CD8-positive, alpha-beta memory T cell (primary cell): ENCODE measurements around the gene GALNT4. TPM values are rescaled to one million over a fixed set of nuclear protein-coding genes. Genes with fewer than 3 reads are reported as not detected.
A peak's percentile ranks its signal among the peaks of the same experiment; 100 is the strongest.

ENCODE experiments used
- CTCF ChIA-PET: fragments of 350-600 bp; sonication (Branson Sonifier 250); formaldehyde crosslinking; loops from one replicate; lab custom pipeline; 2021; ENCODE audit warnings: antibody characterized with exemption; lab: Charles Lee
- POLR2A ChIA-PET: fragments of 350-600 bp; sonication (Branson Sonifier 250); formaldehyde crosslinking; loops from one replicate; lab custom pipeline; 2021; ENCODE audit warnings: antibody characterized with exemption; lab: Charles Lee
- DNase-seq, 5 donors: peaks; one replicate each; pipeline versions ENCODE4 v3.0.0 to v3.0.0-alpha.2; 2020 to 2022; ENCODE audit warnings: mixed read lengths in 1 of 5
- H3K27ac ChIP-seq: one replicate; pipeline ENCODE4 v1.7.0; 2013; ENCODE audit warnings: low read depth, mild to moderate bottlenecking, low read length, moderate library complexity
- H3K27me3 ChIP-seq: 2 replicates; pipeline ENCODE4 v1.7.0; 2013; ENCODE audit warnings: low read length, mild to moderate bottlenecking; ENCODE audit not compliant: insufficient read depth, poor library complexity, severe bottlenecking
- H3K36me3 ChIP-seq: 2 replicates; pipeline ENCODE4 v1.7.0; 2013; ENCODE audit warnings: mild to moderate bottlenecking, low read length, moderate library complexity; ENCODE audit not compliant: insufficient read depth
- H3K4me1 ChIP-seq: 2 replicates; pipeline ENCODE4 v1.7.0; 2013; ENCODE audit warnings: mild to moderate bottlenecking, low read length, moderate library complexity; ENCODE audit not compliant: insufficient read depth
- H3K4me3 ChIP-seq: 2 replicates; pipeline ENCODE4 v1.7.0; 2013; ENCODE audit warnings: mild to moderate bottlenecking, low read length
- H3K9me3 ChIP-seq: 2 replicates; pipeline ENCODE4 v1.7.0; 2013; ENCODE audit warnings: mild to moderate bottlenecking, low read length
- H3K27ac Mint-ChIP-seq, 8 donors: one replicate each; pipeline ENCODE4 v1.8.0; 2020 to 2021; ENCODE audit warnings: mixed read lengths in 8 of 8, mild to moderate bottlenecking in 6 of 8, inconsistent platforms in 3 of 8, moderate library complexity in 3 of 8
- H3K27me3 Mint-ChIP-seq, 2 donors: one replicate each; pipeline ENCODE4 v1.8.0; 2020 to 2021; ENCODE audit warnings: mixed read lengths in 2 of 2, mild to moderate bottlenecking in 1 of 2, moderate library complexity in 1 of 2
- H3K36me3 Mint-ChIP-seq, 3 donors: one replicate each; pipeline ENCODE4 v1.8.0; 2020 to 2021; ENCODE audit warnings: mixed read lengths in 3 of 3, inconsistent platforms in 1 of 3, mild to moderate bottlenecking in 1 of 3
- H3K4me1 Mint-ChIP-seq, 3 donors: one replicate each; pipeline ENCODE4 v1.8.0; 2020 to 2021; ENCODE audit warnings: mixed read lengths in 3 of 3, inconsistent platforms in 1 of 3, mild to moderate bottlenecking in 1 of 3
- H3K4me3 Mint-ChIP-seq, 7 donors: one replicate each; pipeline ENCODE4 v1.8.0; 2020 to 2021; ENCODE audit warnings: mixed read lengths in 7 of 7, mild to moderate bottlenecking in 6 of 7, moderate library complexity in 4 of 7, inconsistent platforms in 2 of 7
- H3K9me3 Mint-ChIP-seq, 5 donors: one replicate each; pipeline ENCODE4 v1.8.0; 2020 to 2022; ENCODE audit warnings: mixed read lengths in 5 of 5, mild to moderate bottlenecking in 3 of 5, moderate library complexity in 2 of 5, inconsistent platforms in 1 of 5
- polyA plus RNA-seq: library from polyadenylated mRNA; unstranded; fragments of 300-500 nt; fragmentation: Illumina TruSeq; gene quantifications from one replicate; pipeline ENCODE4 v1.2.3, GENCODE V29; 2021
- total RNA-seq, 2 experiments: library from RNA; stranded (reverse); gene quantifications; one replicate each; pipeline ENCODE4 v1.2.3, GENCODE V29; 2021

The GALNT4 gene
- total and polyA plus RNA-seq, 3 experiments from 2014 or later: 5.3 to 6.5 (median 5.8) TPM

DNA sequence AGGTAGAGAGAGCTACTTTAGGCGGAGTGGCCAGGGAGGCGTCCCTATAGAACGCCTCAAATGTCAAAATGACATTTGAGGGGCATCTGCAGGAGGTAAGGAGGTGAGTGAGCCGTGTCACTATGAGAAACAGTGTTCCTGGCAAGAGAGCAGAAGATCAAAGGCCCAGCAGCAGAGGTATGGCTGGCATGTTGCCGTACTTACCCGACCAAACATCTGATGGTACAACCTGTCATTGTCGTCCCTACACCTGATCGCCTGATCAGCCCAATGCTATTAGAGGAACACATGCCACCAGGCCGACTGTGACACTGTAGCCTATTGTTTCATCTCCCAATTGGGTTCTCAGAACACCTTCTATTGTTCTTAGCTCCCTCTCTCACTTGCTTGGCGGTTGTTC lies 35.2 kb upstream of the GALNT4 start:
- Histone ChIP-seq H3K4me1 (no peaks in the 10 kb centered on the region), H3K36me3 (no peaks in the 10 kb centered on the region), H3K9me3 (no peaks in the 10 kb centered on the region), H3K4me3 (no peak overlapping the region), H3K27me3 (no peaks in the 10 kb centered on the region), H3K27ac (no peak overlapping the region)
- CTCF ChIA-PET: no interaction called here
- Mint-ChIP-seq H3K4me3 (no peak overlapping the region), H3K27ac (no peak overlapping the region), H3K27me3 (no peaks in the 10 kb centered on the region), H3K9me3 (no peaks in the 10 kb centered on the region), H3K36me3 (peaks cover 0 to 19% (median 2%) of the 10 kb centered on the region in 3 donors), H3K4me1 (no peaks in the 10 kb centered on the region)
- no peak for DNase-seq
- POLR2A ChIA-PET: no interaction called here

- Mint-ChIP-seq H3K36me3 (peaks cover 0 to 6% (median 5%) of the 10 kb centered on the region in 3 donors), H3K4me1 (no peaks in the 10 kb centered on the region), H3K4me3 (no peak overlapping the region), H3K27me3 (peaks cover 4% of the 10 kb centered on the region in 2 donors), H3K9me3 (peaks cover 0 to 5% (median 0%) of the 10 kb centered on the region in 5 donors), H3K27ac (no peak overlapping the region)
- Histone ChIP-seq H3K9me3 (no peaks in the 10 kb centered on the region), H3K4me1 (no peaks in the 10 kb centered on the region), H3K27ac (no peak overlapping the region), H3K27me3 (no peaks in the 10 kb centered on the region), H3K36me3 (no peaks in the 10 kb centered on the region), H3K4me3 (no peak overlapping the region)
- ChIA-PET POLR2A (no interaction called here), CTCF (no interaction called here)
- no peak for DNase-seq
Measured at GRCh38 chr12:89556976-89557375, 32.4 kb upstream of the GALNT4 start.

DNA sequence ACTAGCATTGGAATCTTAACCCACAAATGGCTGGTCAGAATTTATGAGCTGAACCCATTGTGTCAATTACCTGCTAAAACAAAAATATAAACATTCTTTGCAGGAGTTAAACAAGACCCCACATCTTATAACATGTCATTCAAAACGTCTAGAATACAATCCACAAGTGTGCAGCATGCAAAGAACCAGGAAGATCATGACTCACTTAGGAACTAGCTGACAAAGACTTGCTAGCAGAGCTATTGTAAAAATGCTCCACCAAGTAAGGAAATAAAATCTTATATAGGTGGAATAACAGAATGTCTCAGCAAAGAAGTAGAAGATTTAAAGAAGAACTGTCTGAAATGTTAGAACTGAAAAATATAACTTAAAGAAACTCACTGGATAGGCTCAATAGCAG lies 27.8 kb upstream of the GALNT4 start:
- ChIA-PET CTCF (no interaction called here), POLR2A (no interaction called here)
- Histone ChIP-seq H3K4me1 (no peaks in the 10 kb centered on the region), H3K27me3 (no peaks in the 10 kb centered on the region), H3K9me3 (no peaks in the 10 kb centered on the region), H3K27ac (no peak overlapping the region), H3K4me3 (no peak overlapping the region), H3K36me3 (no peaks in the 10 kb centered on the region)
- Mint-ChIP-seq H3K4me3 (no peak overlapping the region), H3K27me3 (peaks cover 4% of the 10 kb centered on the region in 2 donors), H3K36me3 (peaks cover 0 to 5% (median 3%) of the 10 kb centered on the region in 3 donors), H3K4me1 (no peaks in the 10 kb centered on the region), H3K9me3 (peaks cover 0 to 5% (median 0%) of the 10 kb centered on the region in 5 donors), H3K27ac (no peak overlapping the region)
- no peak for DNase-seq

- H3K4me1 ChIP-seq: no peaks in the 10 kb centered on the region
- DNase-seq: no peak
- ChIA-PET POLR2A (no interaction called here), CTCF (no interaction called here)
- Mint-ChIP-seq H3K27me3 (peaks cover 4 to 6% of the 10 kb centered on the region in 2 donors), H3K4me3 (no peak overlapping the region), H3K36me3 (peaks cover 0 to 5% (median 3%) of the 10 kb centered on the region in 3 donors), H3K4me1 (no peaks in the 10 kb centered on the region), H3K9me3 (peaks cover 0 to 5% (median 0%) of the 10 kb centered on the region in 5 donors), H3K27ac (peak overlapping the region in 1 of 8 donors; percentile 35)
- no peak overlapping the region for H3K4me3 ChIP-seq
- H3K36me3 ChIP-seq: no peaks in the 10 kb centered on the region
- no peak overlapping the region for H3K27ac ChIP-seq
- no peaks in the 10 kb centered on the region for H3K27me3 ChIP-seq
- H3K9me3 ChIP-seq: no peaks in the 10 kb centered on the region
Measured at GRCh38 chr12:89551747-89552146, 27.2 kb upstream of the GALNT4 start.

DNA sequence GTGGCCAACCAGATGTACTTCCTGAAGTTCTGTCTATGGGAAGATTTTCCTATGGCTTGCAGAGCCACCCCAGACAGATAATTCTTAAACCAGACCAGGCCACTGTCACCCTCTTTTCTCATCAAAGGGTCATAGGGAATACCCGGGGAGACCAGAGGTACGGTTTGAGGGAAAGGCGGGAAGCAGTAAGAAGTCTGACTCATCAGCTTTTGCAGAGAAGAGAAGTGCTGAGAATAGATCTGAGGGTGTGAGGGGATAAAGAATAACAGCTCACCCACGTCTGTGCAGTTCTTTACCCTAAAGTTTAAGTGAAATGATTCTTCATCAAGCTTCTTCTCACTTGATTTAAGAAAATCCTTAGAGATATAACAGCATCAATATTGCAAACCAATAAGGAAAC lies 22.5 kb upstream of the GALNT4 start:
- H3K9me3 Mint-ChIP-seq: no peaks in the 10 kb centered on the region
- CTCF ChIA-PET: no interaction called here

GRCh38 chr12:89546151-89546550 lies 21.6 kb upstream of the GALNT4 start:
- Histone ChIP-seq H3K9me3 (no peaks in the 10 kb centered on the region), H3K27ac (no peak overlapping the region), H3K27me3 (no peaks in the 10 kb centered on the region), H3K4me1 (peaks cover 6% of the 10 kb centered on the region), H3K36me3 (no peaks in the 10 kb centered on the region), H3K4me3 (no peak overlapping the region)
- H3K4me3 Mint-ChIP-seq: no peak overlapping the region
- H3K27ac Mint-ChIP-seq: no peak overlapping the region
- CTCF ChIA-PET: interaction anchor here (8.3 kb wide), 1 partner anchor 557 kb away, joined by 50 read pairs; no protein-coding TSS in a partner anchor
- H3K9me3 Mint-ChIP-seq: no peaks in the 10 kb centered on the region
- peaks cover 5 to 7% (median 6%) of the 10 kb centered on the region in 3 donors for H3K4me1 Mint-ChIP-seq
- H3K36me3 Mint-ChIP-seq: no peaks in the 10 kb centered on the region
- no peak for DNase-seq
- POLR2A ChIA-PET: no interaction called here
- peaks cover 0 to 2% of the 10 kb centered on the region in 2 donors for H3K27me3 Mint-ChIP-seq

More for the DNA sequence above, 22.5 kb upstream of the GALNT4 start:
- no peak overlapping the region for H3K4me3 Mint-ChIP-seq
- H3K27me3 ChIP-seq: no peaks in the 10 kb centered on the region
- DNase-seq: no peak
- peaks cover 6% of the 10 kb centered on the region for H3K4me1 ChIP-seq
- peaks cover 4 to 7% (median 6%) of the 10 kb centered on the region in 3 donors for H3K4me1 Mint-ChIP-seq
- H3K36me3 Mint-ChIP-seq: no peaks in the 10 kb centered on the region
- POLR2A ChIA-PET: no interaction called here
- H3K9me3 ChIP-seq: no peaks in the 10 kb centered on the region
- H3K27ac ChIP-seq: no peak overlapping the region
- H3K27me3 Mint-ChIP-seq: peaks cover 0 to 2% of the 10 kb centered on the region in 2 donors
- peak overlapping the region in 1 of 8 donors; percentile 43 for H3K27ac Mint-ChIP-seq
- H3K4me3 ChIP-seq: no peak overlapping the region
- no peaks in the 10 kb centered on the region for H3K36me3 ChIP-seq

DNA sequence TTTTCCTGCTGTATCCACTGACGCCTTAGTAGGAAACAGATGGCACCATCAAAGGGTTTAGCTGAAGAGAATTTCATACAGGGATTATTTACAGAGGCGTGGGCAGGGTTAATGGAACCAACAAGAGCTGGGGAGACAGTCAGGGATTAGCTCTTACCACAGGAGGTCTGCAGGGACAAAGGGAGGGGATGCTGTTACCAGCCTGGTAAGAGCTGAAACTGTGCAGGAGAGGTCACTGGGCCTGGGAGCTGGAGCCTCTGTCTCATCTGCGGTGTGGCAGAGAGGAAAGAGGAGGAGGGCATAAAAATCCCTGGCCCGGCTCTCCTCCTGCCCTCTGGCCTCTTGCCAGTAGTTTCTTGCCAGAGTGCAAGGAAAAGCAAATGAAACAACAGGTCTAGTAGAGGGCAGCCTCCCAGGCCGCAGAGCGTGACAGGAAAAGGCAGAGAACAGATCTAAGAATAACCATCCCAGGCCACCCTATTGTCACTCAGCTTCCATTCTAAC lies 20.1 kb upstream of the GALNT4 start:
- H3K36me3 Mint-ChIP-seq: peaks cover 0 to 3% (median 0%) of the 10 kb centered on the region in 3 donors
- POLR2A ChIA-PET: no interaction called here
- Histone ChIP-seq H3K4me1 (peaks cover 6% of the 10 kb centered on the region), H3K27ac (no peak overlapping the region), H3K27me3 (no peaks in the 10 kb centered on the region), H3K36me3 (no peaks in the 10 kb centered on the region), H3K9me3 (no peaks in the 10 kb centered on the region), H3K4me3 (no peak overlapping the region)
- peaks cover 5 to 7% (median 6%) of the 10 kb centered on the region in 3 donors for H3K4me1 Mint-ChIP-seq
- H3K27me3 Mint-ChIP-seq: peaks cover 0 to 2% of the 10 kb centered on the region in 2 donors
- CTCF ChIA-PET: interaction anchor here (1.3 to 8.3 kb wide), 5 partner anchors 20 to 1396 kb away, joined by 3 to 50 read pairs (median 11); no protein-coding TSS in a partner anchor
- no peaks in the 10 kb centered on the region for H3K9me3 Mint-ChIP-seq
- H3K27ac Mint-ChIP-seq: no peak overlapping the region
- no peak overlapping the region for H3K4me3 Mint-ChIP-seq
- DNase-seq: no peak

GRCh38 chr12:89544022-89544421 lies 19.4 kb upstream of the GALNT4 start:
- Histone ChIP-seq H3K9me3 (no peaks in the 10 kb centered on the region), H3K27me3 (no peaks in the 10 kb centered on the region), H3K27ac (no peak overlapping the region), H3K4me1 (peaks cover 6% of the 10 kb centered on the region), H3K4me3 (no peak overlapping the region), H3K36me3 (no peaks in the 10 kb centered on the region)
- POLR2A ChIA-PET: no interaction called here
- Mint-ChIP-seq H3K4me3 (no peak overlapping the region), H3K4me1 (peaks cover 5 to 7% (median 6%) of the 10 kb centered on the region in 3 donors), H3K27me3 (peaks cover 0 to 2% of the 10 kb centered on the region in 2 donors), H3K27ac (peak overlapping the region in 2 of 8 donors; percentile 24 to 37), H3K36me3 (peaks cover 0 to 3% (median 0%) of the 10 kb centered on the region in 3 donors), H3K9me3 (no peaks in the 10 kb centered on the region)
- CTCF ChIA-PET: interaction anchor here (1.0 to 8.3 kb wide), 12 partner anchors 19 to 1229 kb away, joined by 3 to 50 read pairs (median 3); no protein-coding TSS in a partner anchor
- no peak for DNase-seq
